Endothelial cell (in vitro differentiated cells): Measurements from ENCODE around the gene MFSD6. TPM values are rescaled to one million over a fixed set of nuclear protein-coding genes. Genes with fewer than 3 reads are reported as not detected.

Experiments used
- DNase-seq: peaks from one replicate; pipeline ENCODE4 v3.0.0; 2021; ENCODE audit warnings: low spot score
- H3K27ac Mint-ChIP-seq: one replicate; pipeline ENCODE4 v1.8.0; 2021; ENCODE audit warnings: mixed read lengths, inconsistent platforms; ENCODE audit not compliant: unreplicated experiment
- H3K27me3 Mint-ChIP-seq: one replicate; pipeline ENCODE4 v1.8.0; 2021; ENCODE audit warnings: mild to moderate bottlenecking, moderate library complexity, mixed read lengths, inconsistent platforms; ENCODE audit not compliant: unreplicated experiment
- H3K36me3 Mint-ChIP-seq: one replicate; pipeline ENCODE4 v1.8.0; 2021; ENCODE audit warnings: mild to moderate bottlenecking, low read depth, mixed read lengths, inconsistent platforms; ENCODE audit not compliant: unreplicated experiment
- H3K4me1 Mint-ChIP-seq: one replicate; pipeline ENCODE4 v1.8.0; 2021; ENCODE audit warnings: mild to moderate bottlenecking, mixed read lengths, inconsistent platforms; ENCODE audit not compliant: unreplicated experiment
- H3K4me3 Mint-ChIP-seq: one replicate; pipeline ENCODE4 v1.8.0; 2021; ENCODE audit warnings: mild to moderate bottlenecking, mixed read lengths, inconsistent platforms; ENCODE audit not compliant: unreplicated experiment
- H3K9me3 Mint-ChIP-seq: one replicate; pipeline ENCODE4 v1.8.0; 2021; ENCODE audit warnings: mixed read lengths, inconsistent platforms; ENCODE audit not compliant: unreplicated experiment
- CTCF ChIP-seq: fragments of 200-600 bp; sonication (generic); IDR thresholded peaks from one replicate; pipeline ENCODE4 v1.5.0; 2021; ENCODE audit warnings: antibody characterized with exemption; ENCODE audit not compliant: unreplicated experiment
- total RNA-seq: library from RNA; stranded (reverse); fragmentation: NEBNext Ultra II Directional; extraction: Animal tissue kit (Norgen Biotek cat#: 25700); gene quantifications from one replicate; pipeline ENCODE4 v1.2.1, GENCODE V29; 2021; ENCODE audit not compliant: unreplicated experiment

Gene MFSD6
- total RNA-seq, 1 donor from 2014 or later = 2.4 TPM

DNA sequence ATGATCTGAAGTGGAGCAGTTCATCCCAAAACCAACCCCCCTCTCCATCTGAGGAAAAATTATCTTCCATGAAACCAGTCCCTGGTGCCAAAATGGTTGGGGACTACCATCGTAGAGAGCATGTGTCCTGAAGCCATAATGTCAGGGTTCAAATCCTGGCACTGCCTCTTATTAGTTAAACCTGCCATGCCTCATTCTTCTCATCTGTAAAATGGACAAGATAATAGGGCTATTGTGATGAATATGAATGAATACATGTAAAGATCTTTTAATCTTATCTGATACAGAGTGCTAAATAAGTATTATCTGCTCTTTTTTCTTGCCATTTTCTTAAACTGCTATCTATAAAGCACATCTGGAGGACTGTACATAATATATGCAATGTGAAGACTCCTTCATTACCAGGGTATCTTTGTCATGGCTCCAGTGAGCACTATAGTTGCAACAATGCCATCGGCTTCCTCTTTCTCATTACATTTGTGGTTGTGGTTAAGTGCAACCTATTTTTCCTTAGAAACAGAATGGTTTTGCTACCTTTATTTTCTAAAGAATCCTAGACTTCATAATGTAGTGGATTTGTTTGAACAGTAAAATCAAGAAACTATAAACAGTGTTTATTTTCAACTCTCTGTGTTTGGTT is 27.0 kb downstream of the MFSD6 start:
- peaks cover 19% of the 10 kb centered on the region for H3K4me1 Mint-ChIP-seq
- H3K4me3 Mint-ChIP-seq = no peak overlapping the region
- no peak for DNase-seq
- no peaks in the 10 kb centered on the region for H3K27me3 Mint-ChIP-seq
- TF ChIP-seq CTCF = no peak
- H3K27ac Mint-ChIP-seq = no peak overlapping the region
- no peaks in the 10 kb centered on the region for H3K9me3 Mint-ChIP-seq
- no peaks in the 10 kb centered on the region for H3K36me3 Mint-ChIP-seq

GRCh38 chr2:190436557-190436956 is 28.4 kb downstream of the MFSD6 start:
- DNase-seq = no peak
- no peak for TF ChIP-seq CTCF
- Mint-ChIP-seq H3K27ac (no peak overlapping the region), H3K9me3 (no peaks in the 10 kb centered on the region), H3K4me3 (no peak overlapping the region), H3K36me3 (no peaks in the 10 kb centered on the region), H3K4me1 (peaks cover 19% of the 10 kb centered on the region), H3K27me3 (no peaks in the 10 kb centered on the region)

DNA sequence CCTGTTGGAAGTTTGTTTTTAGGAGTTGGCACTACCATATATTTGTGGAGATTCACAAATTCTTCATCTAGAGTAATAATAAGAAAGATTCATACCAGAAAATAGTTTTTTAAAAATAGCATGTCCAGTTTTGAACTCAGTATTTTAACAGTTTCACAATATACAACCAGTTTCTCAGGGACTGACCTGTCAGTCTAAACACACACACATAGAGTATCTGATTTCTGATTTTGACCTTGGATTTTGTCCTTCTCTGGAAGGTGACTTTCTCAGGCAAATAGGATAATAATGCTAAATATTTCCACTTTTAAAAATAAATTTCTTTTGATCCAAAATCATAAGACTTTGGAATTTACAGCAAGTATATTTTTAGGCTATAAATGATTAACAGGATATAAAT is 32.0 kb downstream of the MFSD6 start:
- Mint-ChIP-seq H3K27ac (no peak overlapping the region), H3K4me1 (peaks cover 19% of the 10 kb centered on the region), H3K27me3 (peaks cover 2% of the 10 kb centered on the region), H3K9me3 (no peaks in the 10 kb centered on the region), H3K36me3 (no peaks in the 10 kb centered on the region), H3K4me3 (no peak overlapping the region)
- DNase-seq = no peak
- no peak for TF ChIP-seq CTCF

DNA sequence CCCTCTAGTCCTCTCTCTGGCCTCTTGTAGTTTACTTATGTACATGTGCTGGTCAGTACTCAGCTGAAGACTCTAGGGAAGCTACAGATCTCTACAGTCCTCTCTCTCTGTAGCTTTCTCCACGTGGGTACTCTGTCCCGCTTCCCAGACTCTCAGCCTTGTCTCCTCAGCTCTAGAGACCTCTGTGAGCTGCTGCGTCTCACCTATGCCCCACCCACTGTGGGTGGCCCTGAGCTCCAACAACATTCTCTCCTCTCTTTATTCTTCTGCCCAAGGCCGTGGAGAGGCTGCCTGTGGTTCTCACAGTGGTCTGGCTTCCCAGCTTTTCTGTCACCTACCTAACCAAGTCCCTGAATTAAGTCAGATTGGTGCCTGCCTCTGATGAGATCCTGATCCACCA is 33.4 kb downstream of the MFSD6 start:
- Mint-ChIP-seq H3K4me1 (peaks cover 14% of the 10 kb centered on the region), H3K4me3 (no peak overlapping the region), H3K9me3 (no peaks in the 10 kb centered on the region), H3K36me3 (no peaks in the 10 kb centered on the region), H3K27me3 (peaks cover 2% of the 10 kb centered on the region), H3K27ac (no peak overlapping the region)
- no peak for DNase-seq
- no peak for TF ChIP-seq CTCF

- peaks cover 2% of the 10 kb centered on the region for H3K27me3 Mint-ChIP-seq
- peaks cover 2% of the 10 kb centered on the region for H3K4me1 Mint-ChIP-seq
These were observed 34.9 kb downstream of the MFSD6 start for GRCh38 chr2:190443055-190443454.

More at GRCh38 chr2:190443055-190443454, 34.9 kb downstream of the MFSD6 start:
- no peak for TF ChIP-seq CTCF
- Mint-ChIP-seq H3K4me3 (no peak overlapping the region), H3K36me3 (no peaks in the 10 kb centered on the region), H3K27ac (no peak overlapping the region), H3K9me3 (no peaks in the 10 kb centered on the region)
- no peak for DNase-seq
